ENCODE results near the gene ADD3. TPM values are rescaled to one million over a fixed set of nuclear protein-coding genes. Genes with fewer than 3 reads are reported as not detected.

ADD3 gene
- total RNA-seq, 1 donor from 2014 or later, result 94.6 TPM

GRCh38 chr10:109974504-109975191 is 33.1 kb upstream of the ADD3 start:
- Histone ChIP-seq H3K36me3 (no peaks in the 10 kb centered on the region), H3K4me1 (no peaks in the 10 kb centered on the region), H3K27ac (no peak overlapping the region), H3K27me3 (ENCODE audit: low read depth) (no peaks in the 10 kb centered on the region), H3K9me3 (no peaks in the 10 kb centered on the region), H3K4me3 (no peak overlapping the region)
- intact Hi-C loops (cut with DNase I), result no loop called here
- no peak for ATAC-seq
- no peak for TF ChIP-seq CTCF (IDR thresholded peaks at IDR 0.05)
- no peak for DNase-seq

DNA sequence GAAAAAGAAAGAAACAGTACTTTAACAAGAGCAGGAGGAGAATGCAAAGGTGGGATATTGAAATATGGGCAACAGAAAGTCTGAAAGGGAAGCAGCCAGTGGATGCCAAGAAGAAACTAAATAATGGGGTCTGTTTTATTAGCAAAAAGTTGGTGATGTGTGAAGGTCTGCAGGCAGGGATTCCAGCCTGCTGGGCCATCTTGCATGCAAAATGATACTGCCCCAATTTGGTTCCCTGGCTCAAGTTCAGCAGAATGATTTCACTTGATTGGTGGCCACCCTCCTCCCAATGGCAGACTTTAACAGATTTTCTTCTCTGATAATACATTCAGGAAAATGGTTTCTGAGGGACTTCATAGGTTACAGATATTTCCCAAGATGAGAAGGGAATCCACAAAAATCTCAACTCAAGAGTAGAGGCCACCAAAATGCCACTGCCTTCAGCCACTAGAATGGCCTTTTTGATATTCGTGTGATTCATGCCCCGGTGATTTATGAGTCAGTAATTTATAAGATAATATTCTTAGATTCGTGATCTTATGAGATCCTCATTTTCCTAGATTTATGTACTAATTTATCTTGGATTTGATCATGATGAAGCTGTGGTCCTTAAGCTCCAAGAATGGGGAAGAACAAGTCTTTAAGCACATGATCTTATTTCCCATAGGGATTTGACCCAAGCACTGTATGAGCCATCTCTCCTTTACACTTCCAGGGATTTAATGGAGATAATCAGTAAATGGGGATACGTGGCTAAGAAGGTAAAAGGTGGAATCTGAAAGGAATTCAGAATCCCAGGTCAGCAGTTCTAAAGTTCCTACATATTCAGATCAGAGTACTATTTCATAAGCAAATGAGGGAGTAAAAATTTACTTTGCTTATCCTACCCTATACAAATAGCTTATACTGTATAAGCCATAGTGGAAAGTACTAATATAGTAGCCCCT is 32.3 kb upstream of the ADD3 start:
- no peaks in the 10 kb centered on the region for H3K27me3 ChIP-seq (ENCODE audit: low read depth)
- ATAC-seq, result no peak
- no peaks in the 10 kb centered on the region for H3K4me1 ChIP-seq
- H3K36me3 ChIP-seq, result no peaks in the 10 kb centered on the region
- intact Hi-C loops (cut with DNase I), result no loop called here
- TF ChIP-seq CTCF (IDR thresholded peaks at IDR 0.05), result no peak
- H3K4me3 ChIP-seq, result no peak overlapping the region
- H3K9me3 ChIP-seq, result no peaks in the 10 kb centered on the region
- H3K27ac ChIP-seq, result no peak overlapping the region
- no peak for DNase-seq

DNA sequence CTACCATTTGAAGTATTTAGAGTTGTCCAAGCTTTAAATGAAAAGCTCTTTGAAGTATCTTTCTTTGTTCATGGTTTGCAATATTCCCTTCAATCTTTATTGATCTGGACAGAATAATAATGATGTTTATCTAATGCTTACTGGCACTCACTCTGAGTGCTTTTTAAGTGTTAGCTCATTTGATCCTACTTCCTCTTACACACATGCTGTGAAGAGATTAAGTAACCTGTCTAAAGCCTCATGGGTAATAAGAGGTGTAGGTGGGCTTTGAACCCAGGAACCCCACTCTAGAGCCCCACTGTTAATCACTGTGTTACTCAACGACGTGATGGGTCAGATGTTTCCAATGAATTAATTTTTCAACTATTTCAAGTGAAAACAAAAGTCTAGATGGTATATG is 31.1 kb upstream of the ADD3 start:
- TF ChIP-seq CTCF (IDR thresholded peaks at IDR 0.05), result no peak
- Histone ChIP-seq H3K4me1 (peaks cover 2% of the 10 kb centered on the region), H3K4me3 (no peak overlapping the region), H3K36me3 (no peaks in the 10 kb centered on the region), H3K27ac (no peak overlapping the region), H3K9me3 (no peaks in the 10 kb centered on the region), H3K27me3 (ENCODE audit: low read depth) (no peaks in the 10 kb centered on the region)
- intact Hi-C loops (cut with DNase I), result no loop called here
- ATAC-seq, result peak; percentile 37 to 59
- DNase-seq, result no peak

GRCh38 chr10:109977382-109977806 is 30.4 kb upstream of the ADD3 start:
- peak in 1 of 2 donors; percentile 29 for ATAC-seq

GRCh38 chr10:109978481-109978880 is 29.3 kb upstream of the ADD3 start:
- peak; percentile 74 for TF ChIP-seq CTCF (IDR thresholded peaks at IDR 0.05)
- ATAC-seq (peak; percentile 60 to 68), DNase-seq (no peak)
- no peaks in the 10 kb centered on the region for H3K36me3 ChIP-seq
- no peaks in the 10 kb centered on the region for H3K27me3 ChIP-seq (ENCODE audit: low read depth)
- H3K4me1 ChIP-seq, result peaks cover 9% of the 10 kb centered on the region
- no peak overlapping the region for H3K4me3 ChIP-seq
- no peaks in the 10 kb centered on the region for H3K9me3 ChIP-seq
- no peak overlapping the region for H3K27ac ChIP-seq
- intact Hi-C loops (cut with DNase I), result no loop called here

More at GRCh38 chr10:109977382-109977806, 30.4 kb upstream of the ADD3 start:
- intact Hi-C loops (cut with DNase I), result no loop called here
- no peak for DNase-seq
- Histone ChIP-seq H3K9me3 (no peaks in the 10 kb centered on the region), H3K4me1 (peaks cover 9% of the 10 kb centered on the region), H3K4me3 (no peak overlapping the region), H3K36me3 (no peaks in the 10 kb centered on the region), H3K27me3 (ENCODE audit: low read depth) (no peaks in the 10 kb centered on the region), H3K27ac (no peak overlapping the region)
- no peak for TF ChIP-seq CTCF (IDR thresholded peaks at IDR 0.05)

Data from lower lobe of right lung (tissue), 2 donors.